GM21717 (cell line): ENCODE results near the gene SYNPO.

ENCODE experiments used
- ATAC-seq: cut with Tn5 transposase; IDR thresholded peaks from one replicate; pipeline ENCODE4 v1.9.1; 2021; ENCODE audit warnings: mild to moderate bottlenecking, moderate library complexity; ENCODE audit not compliant: unreplicated experiment

SYNPO gene

DNA sequence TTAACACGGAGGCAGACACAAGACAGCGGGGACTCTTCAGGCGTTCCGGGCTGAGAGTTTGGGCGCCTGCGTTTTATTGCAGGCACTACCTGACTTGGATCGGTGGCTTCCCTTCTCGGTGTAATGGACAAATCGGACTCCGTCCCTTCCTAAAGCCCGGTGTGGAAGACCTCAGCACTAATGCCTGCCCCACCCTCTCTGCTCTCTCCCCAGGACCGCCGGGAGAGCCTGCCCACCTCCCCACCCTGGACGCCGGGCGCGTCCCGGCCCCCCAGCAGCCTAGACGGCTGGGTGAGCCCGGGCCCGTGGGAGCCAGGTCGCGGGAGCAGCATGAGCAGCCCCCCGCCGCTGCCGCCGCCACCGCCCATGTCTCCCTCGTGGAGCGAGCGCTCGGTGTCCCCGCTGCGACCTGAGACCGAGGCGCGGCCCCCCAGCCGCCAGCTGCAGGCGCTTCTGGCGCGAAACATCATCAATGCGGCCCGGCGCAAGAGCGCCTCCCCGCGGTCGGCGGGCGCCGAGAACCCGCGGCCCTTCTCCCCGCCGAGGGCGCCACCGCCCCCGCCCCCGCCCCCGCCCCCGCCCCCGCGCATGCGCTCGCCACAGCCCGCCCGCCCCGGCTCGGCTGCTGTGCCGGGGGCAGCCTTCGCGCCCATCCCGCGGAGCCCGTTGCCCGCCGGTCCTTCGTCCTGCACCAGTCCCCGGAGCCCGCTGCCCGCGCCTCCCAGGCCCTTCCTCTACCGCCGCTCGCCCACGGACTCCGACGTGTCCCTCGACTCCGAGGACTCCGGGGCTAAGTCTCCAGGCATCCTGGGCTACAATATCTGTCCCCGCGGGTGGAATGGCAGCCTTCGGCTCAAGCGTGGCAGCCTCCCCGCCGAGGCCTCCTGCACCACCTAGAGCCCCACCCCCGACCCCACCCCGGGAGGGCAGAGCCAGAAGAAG, 16.0 kb downstream of the SYNPO start:
- ATAC-seq = peak; percentile 55

DNA sequence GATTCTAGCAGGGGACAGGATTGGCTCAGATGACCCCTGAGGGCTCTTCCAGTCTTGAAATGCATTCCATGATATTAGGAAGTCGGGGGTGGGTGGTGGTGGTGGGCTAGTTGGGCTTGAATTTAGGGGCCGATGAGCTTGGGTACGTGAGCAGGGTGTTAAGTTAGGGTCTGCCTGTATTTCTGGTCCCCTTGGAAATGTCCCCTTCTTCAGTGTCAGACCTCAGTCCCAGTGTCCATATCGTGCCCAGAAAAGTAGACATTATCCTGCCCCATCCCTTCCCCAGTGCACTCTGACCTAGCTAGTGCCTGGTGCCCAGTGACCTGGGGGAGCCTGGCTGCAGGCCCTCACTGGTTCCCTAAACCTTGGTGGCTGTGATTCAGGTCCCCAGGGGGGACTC, 17.7 kb downstream of the SYNPO start:
- no peak for ATAC-seq

- no peak for ATAC-seq
Measured at GRCh38 chr5:150658699-150659265, 18.3 kb downstream of the SYNPO start.

- ATAC-seq = no peak
Measured at GRCh38 chr5:150659360-150660107, 19.1 kb downstream of the SYNPO start.

DNA sequence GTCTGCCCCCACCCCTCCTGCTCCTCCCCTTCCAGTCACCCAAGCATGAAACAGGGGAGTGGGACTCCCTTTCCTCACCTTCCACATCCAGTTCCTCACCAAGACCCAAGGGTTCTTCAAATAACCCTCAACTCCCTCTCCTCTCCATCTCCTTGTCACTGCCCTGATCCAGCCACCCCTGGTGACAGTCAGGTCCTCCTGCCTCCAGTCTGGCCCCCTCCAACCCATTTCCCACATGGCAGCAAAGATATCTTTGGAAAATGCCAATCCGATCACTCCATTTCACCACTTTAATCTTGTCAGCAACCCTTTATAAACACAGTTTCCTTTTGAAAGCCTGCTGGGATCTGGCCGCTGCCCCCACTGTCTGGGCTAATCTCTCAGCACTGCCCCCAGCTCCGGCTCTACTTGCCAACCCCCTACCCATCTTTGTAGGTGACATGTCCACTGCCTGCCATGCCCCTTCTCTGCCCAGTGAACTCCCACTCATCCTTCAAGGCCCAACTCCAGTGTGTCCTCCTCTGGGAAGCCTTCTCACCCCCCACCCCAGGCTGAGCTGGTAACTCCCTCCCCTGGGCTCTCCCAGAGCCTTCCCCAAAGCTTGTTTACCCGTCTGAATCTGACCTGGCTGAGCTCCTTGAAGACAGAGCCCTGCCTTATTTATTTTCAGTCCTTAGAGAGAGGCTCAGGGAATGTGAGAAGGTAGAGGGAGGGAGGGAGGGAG, 19.8 kb downstream of the SYNPO start:
- no peak for ATAC-seq

DNA sequence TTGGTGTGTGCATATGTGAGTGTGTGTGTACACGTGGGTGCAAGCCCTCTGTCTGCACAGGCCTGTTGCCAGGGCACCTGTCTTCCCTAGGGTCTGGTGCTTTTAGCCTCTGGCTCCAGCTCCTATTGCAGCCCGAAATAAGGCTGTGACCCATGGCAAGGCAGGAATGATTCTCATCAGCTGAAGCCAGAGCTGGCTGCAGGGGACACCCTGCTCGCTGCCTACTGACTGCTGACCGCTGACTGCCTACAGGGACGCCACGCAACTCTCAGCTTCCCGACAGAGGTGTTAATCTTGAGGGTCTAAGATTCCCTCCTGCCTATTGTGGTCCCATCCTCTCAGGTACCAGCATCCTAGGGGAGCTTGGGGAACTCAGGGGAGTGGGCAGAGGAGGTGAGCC, 20.6 kb downstream of the SYNPO start, which contains the start of gene MYOZ3:
TSS of gene MYOZ3 (plus strand) at position 166 of the 400 bp plus-strand sequence. CDS start 1,691 bp downstream, outside the sequence.
- no peak for ATAC-seq

- ATAC-seq = no peak
Measured at GRCh38 chr5:150661821-150662596, 21.5 kb downstream of the SYNPO start.

DNA sequence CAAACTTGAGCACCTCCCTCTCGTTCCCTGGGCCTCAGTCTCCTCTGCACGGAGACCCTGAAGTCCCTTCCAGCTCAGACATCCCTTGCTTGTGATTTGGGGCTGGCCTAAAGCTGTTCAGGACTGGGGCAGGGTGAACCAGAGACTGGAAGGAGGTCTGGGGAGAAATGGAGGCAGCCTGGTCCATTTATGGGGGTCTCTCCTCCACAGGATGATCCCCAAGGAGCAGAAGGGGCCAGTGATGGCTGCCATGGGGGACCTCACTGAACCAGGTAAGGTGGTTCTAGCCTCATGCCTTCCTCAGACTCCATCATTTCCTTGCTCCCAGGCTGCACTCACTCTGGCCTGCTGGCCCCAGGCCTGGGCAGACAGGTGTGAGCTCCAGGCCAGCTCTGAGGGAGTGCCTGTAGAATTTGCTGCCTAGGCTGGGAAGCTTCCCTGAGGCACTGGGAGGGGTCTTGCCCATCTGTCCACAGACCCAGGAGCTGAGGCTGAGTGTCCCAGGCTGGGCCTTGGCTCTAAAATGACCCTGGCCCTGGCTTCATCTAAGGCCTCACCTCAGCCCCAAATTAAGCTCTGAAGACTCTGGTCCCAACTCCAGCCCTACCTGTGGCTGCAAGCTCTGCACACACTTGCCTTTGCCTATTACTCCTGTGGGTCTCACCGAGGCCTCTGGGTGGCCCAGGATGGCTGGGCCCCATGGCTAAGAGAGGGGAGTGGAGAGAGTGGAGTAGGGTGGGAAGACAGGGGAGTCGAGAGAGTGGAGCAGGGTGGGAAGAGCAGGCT, 22.5 kb downstream of the SYNPO start:
- no peak for ATAC-seq

DNA sequence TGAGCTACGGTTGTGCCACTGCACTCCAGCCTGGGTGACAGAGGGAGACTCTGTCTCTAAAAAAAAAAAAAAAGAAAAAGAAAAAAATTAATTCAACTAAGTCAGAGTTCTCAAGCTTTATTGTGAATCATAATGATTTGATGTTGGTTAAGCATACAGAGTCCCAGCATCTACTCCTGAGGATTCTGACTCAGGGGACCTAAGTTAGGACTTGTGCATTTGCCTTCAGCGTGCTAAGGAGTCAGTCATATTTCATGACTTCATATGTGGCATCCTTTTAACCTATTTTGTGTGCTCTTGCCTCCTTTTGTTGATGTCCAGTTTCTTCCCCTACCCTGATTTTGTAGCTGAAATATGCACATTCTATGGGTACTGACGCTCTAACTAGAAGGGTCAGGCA, 23.5 kb downstream of the SYNPO start:
- ATAC-seq = no peak

GRCh38 chr5:150665044-150665443, 24.6 kb downstream of the SYNPO start:
- ATAC-seq = no peak

- no peak for ATAC-seq
Measured at GRCh38 chr5:150670275-150670947, 30.0 kb downstream of the SYNPO start.

GRCh38 chr5:150670948-150671310, 30.5 kb downstream of the SYNPO start:
- no peak for ATAC-seq

DNA sequence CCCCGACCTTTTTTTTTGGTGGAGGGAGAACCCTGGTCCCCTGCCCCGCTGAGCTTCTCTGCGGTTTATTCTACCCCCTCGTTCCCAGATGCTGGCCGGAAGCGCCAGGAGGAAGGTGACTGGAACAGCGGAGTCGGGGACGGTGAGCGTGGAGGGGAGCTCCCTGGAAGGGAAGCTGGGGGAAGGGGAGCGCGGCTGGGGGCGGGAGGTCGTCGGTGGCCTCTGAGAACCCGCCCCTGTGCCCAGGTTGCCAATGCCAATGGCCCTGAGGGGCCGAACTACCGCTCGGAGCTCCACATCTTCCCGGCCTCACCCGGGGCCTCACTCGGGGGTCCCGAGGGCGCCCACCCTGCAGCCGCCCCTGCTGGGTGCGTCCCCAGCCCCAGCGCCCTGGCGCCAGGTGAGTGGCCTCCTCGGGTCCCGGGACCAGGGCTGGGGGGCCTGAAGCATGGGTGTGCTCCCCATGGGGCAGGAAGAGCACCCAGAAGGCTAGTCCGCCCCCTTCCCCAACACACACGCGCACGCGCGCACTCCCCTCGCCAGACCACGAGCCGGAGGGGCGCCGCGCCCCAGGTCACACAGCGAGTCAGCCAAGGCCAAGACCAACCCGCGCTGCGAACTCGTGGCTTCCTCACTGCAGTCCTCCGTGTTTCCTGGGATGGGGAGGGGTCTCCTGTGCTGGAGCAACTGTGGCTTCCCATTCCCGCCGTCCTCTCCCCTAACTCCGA, 31.2 kb downstream of the SYNPO start:
- no peak for ATAC-seq

DNA sequence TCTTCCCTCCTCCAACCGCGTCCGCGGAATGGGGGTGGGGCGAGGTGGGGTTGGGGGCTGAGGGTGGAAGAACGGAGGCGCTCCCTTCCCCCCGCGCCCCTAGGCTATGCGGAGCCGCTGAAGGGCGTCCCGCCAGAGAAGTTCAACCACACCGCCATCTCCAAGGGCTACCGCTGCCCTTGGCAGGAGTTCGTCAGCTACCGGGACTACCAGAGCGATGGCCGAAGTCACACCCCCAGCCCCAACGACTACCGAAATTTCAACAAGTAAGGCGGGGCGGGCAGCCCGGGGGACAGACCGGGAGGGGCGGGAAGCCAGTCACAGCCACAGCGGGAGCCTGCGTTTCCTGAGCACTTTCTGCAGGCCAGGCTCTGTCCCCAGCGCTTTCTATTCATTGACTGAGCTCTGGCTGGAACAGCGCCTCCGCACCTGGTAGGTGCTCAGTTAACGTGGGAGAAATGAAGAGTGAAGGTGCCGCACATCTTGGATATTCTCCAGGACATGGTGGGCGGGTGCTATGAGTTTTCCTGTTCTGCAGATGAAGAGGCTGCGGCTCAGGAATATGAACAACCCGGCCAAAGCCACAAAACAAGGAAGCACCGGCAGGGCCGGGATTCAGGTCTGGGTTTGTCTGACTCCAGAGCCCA, 31.9 kb downstream of the SYNPO start:
- no peak for ATAC-seq

DNA sequence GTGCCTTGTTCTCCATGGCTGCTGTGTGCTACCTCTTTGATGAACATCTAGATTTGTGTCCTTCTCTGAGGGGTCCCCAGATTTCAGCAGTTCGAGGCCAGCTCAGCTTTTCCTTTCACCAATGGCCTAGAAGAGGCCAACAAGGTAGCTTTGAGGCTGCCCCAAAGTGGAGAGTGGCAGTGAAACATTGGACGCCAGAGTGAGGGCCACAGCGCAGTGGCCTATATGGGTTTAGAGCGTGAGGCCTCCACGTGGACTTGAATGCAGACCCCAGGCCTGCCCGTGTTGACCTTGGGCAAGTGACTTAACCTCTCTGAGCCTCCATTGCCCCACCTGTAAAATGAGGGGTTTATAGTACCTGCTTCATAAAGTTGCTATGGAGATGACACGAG, 32.4 kb downstream of the SYNPO start:
- ATAC-seq = no peak

GRCh38 chr5:150674341-150674821, 33.9 kb downstream of the SYNPO start:
- ATAC-seq = no peak

DNA sequence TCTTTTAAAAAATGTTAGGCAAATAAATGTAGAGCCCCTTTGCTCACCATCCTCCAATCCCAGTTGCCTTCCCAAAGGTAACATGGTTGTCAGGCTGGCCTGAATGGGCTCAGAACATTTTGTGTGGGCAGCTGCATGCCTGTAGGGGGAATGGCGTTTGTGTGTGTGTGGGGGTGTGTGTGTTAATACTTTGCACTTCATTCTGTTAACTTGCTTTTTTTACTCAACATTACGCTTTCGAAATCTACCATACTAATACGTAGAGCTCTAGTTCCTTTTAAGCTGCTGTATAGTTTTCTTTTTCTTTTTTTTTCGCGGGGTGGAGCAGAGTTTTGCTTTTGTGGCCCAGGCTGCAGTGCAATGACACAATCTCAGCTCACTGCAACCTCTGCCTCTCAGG, 34.6 kb downstream of the SYNPO start:
- ATAC-seq = no peak

DNA sequence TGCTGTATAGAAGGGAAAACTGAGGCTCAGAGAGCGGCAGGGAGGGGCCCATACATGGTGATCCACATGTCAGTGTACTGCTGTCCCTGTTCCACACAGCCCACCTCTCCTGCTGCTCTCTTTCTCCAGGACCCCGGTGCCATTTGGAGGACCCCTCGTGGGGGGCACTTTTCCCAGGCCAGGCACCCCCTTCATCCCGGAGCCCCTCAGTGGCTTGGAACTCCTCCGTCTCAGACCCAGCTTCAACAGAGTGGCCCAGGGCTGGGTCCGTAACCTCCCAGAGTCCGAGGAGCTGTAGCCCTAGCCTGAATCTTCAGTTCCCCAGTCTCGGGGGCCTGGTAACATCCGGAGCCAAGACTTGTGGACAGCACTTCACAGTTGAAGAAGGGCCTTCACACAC, 36.1 kb downstream of the SYNPO start:
- no peak for ATAC-seq
